Midbrain (tissue), 1 donor: ENCODE measurements around the gene ABCA13.
"Not testable (repeated sequence)": the region's sequence is repeated elsewhere in the genome, so short reads cannot be mapped to it uniquely, and the experiment has no call there.

Experiments
- DNase-seq: peaks from one replicate; lab custom pipeline; 2025; lab: John Stamatoyannopoulos, UW

ABCA13 gene

DNA sequence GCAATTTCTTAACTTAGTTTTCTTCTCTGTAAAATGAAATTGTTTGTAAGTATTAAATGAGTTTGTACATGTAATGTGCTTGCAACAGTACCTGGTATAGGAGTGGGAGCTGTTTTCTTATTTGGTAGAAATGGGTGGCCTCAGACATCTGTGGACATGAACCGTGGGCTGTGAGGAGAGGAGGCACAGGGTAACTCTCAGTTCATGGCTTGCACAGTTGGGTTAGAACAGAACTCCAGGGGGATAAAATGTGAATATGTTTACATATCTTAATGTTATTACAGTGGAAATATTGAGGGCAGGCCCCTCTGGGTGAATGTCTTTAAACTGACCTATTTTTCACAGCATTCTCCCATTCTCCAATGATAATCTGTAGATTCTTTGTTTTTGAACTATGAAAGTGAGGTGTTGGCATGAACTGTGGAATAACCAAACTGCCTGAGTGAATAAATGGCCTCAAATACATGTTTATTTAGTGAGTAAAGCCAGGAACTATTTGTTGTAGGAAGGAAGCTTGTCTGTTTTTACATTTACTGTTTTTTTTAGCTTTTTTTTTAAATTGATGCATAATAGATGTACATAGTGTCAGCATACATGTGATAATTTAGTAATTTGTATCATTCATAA is 2.6 kb downstream of the ABCA13 start:
- no peak for DNase-seq

DNA sequence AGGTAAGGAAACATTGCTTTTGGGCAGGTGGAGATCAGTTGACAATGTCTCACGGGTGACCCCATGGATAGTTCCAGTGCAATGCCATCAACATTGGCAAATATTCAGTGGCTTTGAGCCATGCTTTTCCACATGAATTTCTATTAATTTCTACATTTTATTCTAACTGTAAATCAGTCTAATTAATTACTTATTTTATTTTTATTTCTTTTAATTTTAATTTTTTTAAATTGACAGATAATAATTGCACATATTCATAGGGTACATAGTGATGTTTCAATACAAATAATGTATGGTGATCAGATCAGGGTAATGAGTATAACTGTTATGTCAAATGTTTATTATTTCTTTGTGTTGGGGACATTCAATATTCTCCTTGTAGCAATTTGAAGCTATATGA is 3.8 kb downstream of the ABCA13 start:
- no peak for DNase-seq

DNA sequence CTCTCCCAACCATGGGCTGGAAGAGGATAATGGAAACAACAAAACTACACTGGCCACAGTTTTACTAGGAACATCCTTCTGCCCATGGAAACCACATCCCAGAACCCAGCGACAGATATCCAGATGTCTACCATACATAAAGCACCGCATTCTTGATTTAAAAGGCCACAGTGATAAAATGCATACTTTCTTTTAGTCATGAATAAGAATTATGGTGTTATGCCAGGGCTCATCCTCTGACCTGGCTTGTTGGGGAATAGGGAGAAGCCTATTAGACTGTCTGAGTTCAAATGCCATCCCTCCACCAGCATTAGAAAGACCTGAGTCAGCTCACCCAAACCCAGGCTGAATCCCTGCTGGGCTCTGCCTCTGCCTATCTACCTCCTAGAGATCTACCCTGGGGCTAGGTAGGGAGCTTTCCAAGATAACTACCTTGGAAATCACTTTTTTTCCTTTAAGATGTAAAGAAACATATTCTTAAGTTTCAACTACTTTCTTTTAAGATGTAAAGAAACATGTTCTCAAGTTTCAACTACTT is 5.2 kb downstream of the ABCA13 start:
- no peak for DNase-seq

- DNase-seq, result no peak
Observed at GRCh38 chr7:48177271-48177670, 6.0 kb downstream of the ABCA13 start.

GRCh38 chr7:48179496-48180030 is 8.3 kb downstream of the ABCA13 start:
- DNase-seq, result no peak

DNA sequence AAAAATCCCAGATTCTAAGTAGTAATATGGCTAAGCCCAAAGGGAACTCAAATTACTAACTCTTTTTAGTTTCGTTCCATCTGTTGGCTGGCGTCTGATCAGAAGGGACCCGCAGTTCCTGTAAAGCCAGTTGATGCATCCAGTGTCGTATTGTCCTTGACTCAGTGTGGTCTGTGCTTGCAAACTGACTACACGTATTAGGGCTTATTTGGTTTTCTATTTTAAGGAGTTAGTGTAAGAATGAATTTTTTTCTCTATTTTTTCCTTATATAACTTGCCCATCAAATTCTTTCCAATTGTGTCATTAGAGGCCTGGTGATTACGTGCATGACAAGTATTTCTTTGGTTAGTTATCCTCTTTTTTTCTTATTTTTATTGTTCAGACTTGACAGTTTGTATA is 9.7 kb downstream of the ABCA13 start:
- DNase-seq, result no peak

GRCh38 chr7:48182718-48183369 is 11.6 kb downstream of the ABCA13 start:
- no peak for DNase-seq

DNA sequence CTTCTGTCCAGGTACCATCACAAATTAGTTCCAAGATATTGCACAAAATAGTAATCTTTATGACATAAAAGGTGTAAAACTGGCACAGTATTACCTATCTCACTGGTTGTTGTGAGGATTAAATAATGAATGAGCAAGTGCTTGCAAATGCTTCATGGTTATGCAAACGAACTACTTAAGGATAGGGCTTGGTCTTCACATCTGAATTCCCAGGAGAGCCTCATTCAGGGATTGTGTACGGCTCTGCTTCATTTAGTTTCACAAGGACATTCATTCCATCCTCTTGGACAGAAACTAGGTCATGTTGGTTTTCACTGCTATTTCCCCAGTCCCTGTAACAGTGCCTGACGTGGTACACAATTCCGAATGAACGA is 12.1 kb downstream of the ABCA13 start:
- no peak for DNase-seq

GRCh38 chr7:48183965-48184364 is 12.7 kb downstream of the ABCA13 start:
- no peak for DNase-seq

- no peak for DNase-seq
Observed at GRCh38 chr7:48188776-48189520, 17.7 kb downstream of the ABCA13 start.

DNA sequence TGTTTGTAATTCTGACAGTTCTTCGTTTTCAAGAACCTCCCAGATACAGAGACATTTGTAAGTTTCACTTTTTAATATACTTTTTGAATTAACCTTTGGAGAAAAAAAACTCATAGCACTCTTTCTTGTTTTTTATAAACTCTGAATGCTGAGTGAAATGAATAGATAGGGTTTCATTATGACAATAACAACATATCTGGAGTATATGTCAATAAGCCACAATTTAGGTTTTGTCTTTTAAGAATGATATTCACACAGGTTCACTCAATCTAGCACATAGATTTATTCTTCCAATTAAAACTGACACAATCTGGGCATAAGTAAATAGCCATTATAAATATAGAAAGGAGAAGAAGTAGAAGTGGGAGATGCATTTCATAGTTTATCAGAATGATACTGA is 21.7 kb downstream of the ABCA13 start:
- DNase-seq, result no peak

GRCh38 chr7:48193421-48193820 is 22.2 kb downstream of the ABCA13 start:
- no peak for DNase-seq

GRCh38 chr7:48200946-48201589 is 29.8 kb downstream of the ABCA13 start:
- DNase-seq, result not testable (repeated sequence)

DNA sequence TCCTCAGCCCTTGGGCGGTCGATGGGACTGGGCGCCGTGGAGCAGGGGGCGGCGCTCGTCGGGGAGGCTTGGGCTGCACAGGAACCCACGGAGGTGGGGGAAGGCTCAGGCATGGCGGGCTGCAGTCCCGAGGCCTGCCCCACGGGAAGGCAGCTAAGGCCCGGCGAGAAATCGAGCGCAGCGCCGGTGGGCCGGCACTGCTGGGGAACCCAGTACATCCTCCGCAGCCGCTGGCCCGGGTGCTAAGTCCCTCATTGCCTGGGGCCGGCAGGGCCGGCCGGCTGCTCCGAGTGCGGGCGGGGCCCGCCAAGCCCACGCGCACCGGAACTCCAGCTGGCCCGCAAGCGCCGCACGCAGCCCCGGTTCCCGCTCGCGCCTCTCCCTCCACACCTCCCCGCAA is 31.7 kb downstream of the ABCA13 start:
- not testable (repeated sequence) for DNase-seq

DNA sequence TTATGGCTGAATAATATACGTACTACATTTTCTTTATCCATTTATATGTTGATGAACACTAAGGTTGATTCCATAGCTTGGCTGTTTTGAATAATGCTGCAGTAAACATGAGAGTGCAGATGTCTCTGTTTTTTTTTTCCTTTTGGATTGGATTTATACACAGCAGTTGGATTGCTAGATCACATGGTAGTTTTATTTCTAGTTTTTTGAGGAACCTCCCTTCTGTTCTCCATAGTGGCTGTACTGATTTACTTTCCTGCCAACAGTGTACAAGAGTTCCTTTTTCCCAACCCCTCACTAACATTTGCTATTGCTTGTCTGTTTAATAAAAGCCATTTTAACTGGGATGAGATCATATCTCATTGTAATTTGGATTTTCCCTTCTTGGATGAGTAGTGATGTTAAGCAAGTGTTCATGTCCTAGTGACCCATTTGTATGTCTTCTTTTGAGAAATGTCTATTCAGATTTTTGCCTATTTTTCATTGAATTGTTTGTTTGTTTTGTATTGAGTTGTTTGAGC is 36.0 kb downstream of the ABCA13 start:
- no peak for DNase-seq

- DNase-seq, result no peak
Observed at GRCh38 chr7:48209004-48209600, 37.8 kb downstream of the ABCA13 start.

- DNase-seq, result no peak
Observed at GRCh38 chr7:48213226-48213625, 42.0 kb downstream of the ABCA13 start.

DNA sequence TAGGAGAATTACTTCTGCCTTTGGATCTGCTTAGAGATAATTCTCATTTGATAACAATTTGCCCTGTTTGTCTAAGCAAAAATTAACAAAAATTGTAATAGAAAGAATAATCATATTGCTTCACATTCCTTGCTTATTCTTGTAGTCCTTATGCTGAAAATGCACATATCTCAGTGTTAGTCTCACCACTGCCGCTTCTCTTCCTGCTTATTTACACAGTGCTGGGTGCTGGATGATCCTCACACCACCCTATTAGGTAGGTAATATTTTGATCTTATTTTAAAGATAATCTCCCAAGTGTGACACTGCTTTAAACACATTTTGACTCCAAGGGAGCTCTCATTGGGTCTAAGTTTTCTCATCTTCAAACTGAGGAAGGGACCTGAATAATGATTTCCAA is 46.0 kb downstream of the ABCA13 start:
- no peak for DNase-seq

- no peak for DNase-seq
Observed at GRCh38 chr7:48217753-48218152, 46.5 kb downstream of the ABCA13 start.

- DNase-seq, result no peak
Observed at GRCh38 chr7:48224042-48224441, 52.8 kb downstream of the ABCA13 start.

DNA sequence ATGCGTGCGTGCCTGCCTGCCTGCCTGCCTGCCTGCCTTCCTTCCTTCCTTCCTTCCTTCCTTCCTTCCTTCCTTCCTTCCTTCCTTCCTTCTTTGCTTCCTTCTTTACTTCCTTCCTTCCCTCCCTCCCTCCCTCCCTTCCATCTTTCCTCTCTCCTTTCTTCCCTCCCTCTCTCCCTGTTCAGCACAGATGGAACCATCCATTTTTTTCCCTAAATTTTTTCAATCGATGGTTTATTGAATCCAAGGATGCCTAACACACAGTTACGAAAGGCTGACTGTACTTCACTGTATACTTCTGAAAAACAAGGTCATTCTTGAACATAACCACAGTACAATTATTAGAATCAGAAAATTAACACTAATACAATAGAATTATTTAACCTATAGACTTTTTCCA is 53.8 kb downstream of the ABCA13 start:
- no peak for DNase-seq

- DNase-seq, result no peak
Observed at GRCh38 chr7:48237354-48237753, 66.1 kb downstream of the ABCA13 start.
